LHCN-M2 (cell line): ENCODE results near the gene PRSS56. TPM values are rescaled to one million over a fixed set of nuclear protein-coding genes. Genes with fewer than 3 reads are reported as not detected.
"Not testable (repeated sequence)": the region's sequence is repeated elsewhere in the genome, so short reads cannot be mapped to it uniquely, and the experiment has no call there.

ENCODE experiments used
- DNase-seq: peaks from one replicate; pipeline ENCODE4 v3.0.0-alpha.2; 2012; ENCODE audit warnings: low read depth
- total RNA-seq: library from RNA; depleted of rRNA; stranded (reverse); fragments of >200 nt; gene quantifications from 2 replicates; pipeline ENCODE4 v1.2.3, GENCODE V29; 2014

PRSS56 gene
- total RNA-seq, 1 experiment from 2014 or later, result 0.40 TPM

DNA sequence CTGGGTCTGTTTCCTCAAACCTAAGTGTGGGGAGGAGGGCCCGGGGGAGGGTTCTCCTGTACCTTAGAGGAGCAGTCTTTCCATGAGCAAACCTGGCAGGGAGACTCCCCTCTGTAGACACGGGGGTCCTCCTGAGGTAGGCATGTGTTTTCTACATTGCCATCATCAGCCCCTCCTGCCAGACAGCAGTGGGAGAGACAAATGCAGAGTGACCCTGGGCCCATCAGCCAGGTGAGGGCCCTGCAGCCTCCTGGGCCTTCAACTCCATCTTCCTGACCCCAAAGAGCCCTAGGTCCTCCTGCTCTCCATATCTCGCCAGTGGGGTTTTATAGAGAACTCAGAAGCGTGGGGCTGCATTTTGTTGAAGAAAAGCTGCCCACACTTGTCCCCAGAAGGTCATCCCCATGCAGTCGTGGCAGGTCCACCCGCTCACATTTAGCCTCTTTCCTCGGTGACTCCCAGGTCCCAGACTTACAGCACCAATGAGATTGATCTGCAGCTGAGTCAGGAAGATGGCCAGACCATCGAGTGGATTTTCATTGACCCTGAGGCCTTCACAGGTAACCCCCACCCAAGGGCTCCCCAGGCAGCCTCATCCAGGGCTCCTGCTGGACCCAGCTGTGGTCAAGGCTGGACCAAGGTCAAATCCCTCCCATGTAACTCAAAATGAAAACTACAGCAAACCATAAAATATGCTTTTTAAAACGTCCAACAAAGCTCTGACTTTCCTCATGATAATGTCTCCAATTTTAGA, 21.9 kb downstream of the PRSS56 start:
- DNase-seq, result no peak

- no peak for DNase-seq
Observed at GRCh38 chr2:232542715-232543467, 22.7 kb downstream of the PRSS56 start.

DNA sequence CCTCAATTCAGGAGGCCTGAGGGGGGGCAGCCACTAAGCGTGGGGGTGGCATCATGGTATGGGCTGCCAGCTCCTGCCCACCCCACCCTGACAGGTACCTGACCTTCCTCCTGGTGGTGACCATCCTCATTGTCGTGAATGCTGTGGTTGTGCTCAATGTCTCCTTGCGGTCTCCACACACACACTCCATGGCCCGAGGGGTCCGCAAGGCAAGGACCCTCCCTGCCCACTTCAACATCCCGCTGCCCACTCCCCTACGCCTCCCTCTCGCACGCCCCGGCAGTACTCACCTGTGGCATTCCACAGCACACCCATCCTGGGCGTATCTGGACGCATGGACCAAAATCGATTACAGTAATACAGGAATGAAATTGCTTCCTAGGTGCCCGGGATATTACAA, 23.3 kb downstream of the PRSS56 start:
- DNase-seq, result no peak

DNA sequence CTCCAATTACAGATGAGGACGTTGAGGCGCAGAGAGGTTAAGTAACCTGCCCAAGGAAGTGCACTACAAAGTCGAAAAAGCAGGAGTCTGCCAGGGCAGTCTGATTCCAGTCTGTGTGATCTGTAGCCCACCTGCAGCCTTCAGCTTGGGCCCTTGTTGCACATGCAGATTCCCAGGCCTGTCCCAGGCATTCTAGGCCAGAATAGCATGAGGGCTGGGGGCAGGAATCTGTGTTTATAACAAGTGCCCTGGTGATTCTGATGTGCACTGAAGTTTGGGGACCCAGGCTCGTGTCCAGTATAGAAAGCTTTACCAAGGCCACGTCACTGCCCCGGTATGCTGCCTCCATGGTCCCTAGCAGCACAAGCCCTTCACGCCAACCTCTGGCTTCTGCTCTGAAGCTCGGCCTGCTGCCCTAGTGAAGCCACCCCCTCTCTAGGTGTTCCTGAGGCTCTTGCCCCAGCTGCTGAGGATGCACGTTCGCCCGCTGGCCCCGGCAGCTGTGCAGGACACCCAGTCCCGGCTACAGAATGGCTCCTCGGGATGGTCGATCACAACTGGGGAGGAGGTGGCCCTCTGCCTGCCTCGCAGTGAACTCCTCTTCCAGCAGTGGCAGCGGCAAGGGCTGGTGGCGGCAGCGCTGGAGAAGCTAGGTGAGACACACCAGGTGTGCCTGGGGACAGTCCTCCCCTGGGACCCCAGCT, 23.9 kb downstream of the PRSS56 start:
- no peak for DNase-seq

DNA sequence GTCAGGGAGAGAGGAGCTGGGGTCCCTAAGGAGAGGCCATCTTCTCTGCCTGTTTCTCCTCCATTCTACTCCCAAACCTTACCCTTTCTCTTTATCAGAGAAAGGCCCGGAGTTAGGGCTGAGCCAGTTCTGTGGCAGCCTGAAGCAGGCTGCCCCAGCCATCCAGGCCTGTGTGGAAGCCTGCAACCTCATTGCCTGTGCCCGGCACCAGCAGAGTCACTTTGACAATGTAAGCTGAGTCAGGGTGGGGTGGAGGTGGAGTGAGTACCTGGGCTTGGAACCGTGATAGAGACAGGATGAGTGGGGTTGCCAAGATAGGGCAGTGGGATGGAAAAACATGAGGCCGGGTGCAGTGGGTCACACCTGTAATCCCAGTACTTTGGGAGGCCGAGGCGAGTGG, 24.5 kb downstream of the PRSS56 start:
- DNase-seq, result no peak

DNA sequence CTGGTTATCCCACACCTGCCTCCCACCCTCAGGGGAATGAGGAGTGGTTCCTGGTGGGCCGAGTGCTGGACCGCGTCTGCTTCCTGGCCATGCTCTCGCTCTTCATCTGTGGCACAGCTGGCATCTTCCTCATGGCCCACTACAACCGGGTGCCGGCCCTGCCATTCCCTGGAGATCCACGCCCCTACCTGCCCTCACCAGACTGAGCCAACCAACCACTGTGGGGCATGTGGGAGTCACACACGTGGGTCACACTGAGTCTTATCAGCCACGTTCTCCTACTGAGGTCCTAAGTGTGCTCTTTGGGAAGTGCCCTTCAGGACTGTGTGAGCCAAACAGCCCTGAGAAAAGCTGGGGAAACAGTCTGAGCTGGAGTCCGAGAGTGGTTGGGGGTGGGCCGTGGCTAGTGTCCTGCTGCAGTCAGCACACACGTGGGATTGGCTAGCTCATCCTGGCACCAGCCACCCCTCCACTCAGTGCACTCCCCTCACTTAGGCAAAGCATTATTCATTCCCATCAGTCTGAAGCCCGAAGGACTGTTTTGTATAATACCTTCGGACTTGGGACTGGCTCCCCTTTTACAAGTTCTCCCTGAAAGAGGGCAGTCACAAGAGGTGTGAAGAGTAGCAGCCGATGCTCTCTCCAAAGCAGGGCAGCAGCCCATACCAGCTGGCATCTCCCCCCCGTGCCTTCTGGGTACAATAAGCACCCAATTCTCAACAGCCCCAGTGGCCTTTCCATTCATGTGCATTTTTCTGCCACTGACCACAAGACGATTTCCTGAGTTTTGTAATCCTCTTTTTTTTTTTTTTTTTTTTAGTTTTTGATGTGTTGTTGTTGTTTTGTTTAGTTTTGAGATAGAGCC, 25.6 kb downstream of the PRSS56 start:
- DNase-seq, result peak; percentile 26

DNA sequence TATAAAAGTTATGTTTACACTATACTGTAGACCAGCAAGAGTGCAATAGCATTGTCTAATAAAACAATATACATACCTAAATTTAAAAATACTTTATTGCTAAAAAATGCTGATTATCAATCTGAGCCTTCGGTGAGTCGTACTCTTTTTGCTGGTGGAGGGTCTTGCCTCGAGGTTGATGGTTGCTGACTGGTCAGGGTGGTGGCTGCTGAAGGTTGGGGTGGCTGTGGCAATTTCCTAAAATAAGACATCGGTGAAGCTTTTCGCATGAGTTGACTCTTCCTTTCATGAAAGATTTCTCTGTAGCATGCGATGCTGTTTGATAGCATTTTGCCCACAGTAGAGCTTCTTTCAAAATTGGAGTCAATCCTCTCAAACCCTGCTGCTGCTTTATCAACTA, 27.8 kb downstream of the PRSS56 start:
- no peak for DNase-seq

DNA sequence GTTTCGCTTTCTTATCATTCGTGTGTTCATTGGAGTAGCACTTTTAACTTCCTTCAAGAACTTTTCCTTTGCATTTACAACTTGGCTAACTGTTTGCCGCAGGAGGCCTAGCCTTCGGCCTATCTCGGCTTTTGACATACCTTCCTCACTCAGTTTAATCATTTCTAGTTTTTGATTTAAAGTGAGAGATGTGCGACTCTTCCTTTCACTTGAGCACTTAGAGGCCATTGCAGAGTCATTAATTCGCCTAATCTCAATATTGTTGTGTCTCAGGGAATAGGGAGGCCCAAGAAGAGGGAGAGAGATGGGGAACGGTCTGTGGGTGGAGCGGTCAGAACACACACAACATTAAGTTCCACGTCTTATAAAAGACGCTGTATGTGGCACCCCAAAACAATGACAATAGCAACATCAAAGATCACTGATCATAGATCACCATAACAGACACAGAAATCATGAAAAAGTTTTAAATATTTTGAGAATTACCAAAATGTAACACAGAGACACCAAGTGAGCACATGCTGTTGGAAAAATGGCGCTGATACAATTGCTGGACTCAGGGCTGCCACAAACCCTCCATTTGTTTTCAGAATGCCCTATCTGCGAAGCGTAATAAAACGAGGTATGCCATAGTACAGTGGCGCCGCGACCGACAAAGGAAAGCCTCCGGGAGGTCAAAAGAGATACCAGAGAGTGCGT, 29.6 kb downstream of the PRSS56 start:
- DNase-seq, result peak; percentile 15

DNA sequence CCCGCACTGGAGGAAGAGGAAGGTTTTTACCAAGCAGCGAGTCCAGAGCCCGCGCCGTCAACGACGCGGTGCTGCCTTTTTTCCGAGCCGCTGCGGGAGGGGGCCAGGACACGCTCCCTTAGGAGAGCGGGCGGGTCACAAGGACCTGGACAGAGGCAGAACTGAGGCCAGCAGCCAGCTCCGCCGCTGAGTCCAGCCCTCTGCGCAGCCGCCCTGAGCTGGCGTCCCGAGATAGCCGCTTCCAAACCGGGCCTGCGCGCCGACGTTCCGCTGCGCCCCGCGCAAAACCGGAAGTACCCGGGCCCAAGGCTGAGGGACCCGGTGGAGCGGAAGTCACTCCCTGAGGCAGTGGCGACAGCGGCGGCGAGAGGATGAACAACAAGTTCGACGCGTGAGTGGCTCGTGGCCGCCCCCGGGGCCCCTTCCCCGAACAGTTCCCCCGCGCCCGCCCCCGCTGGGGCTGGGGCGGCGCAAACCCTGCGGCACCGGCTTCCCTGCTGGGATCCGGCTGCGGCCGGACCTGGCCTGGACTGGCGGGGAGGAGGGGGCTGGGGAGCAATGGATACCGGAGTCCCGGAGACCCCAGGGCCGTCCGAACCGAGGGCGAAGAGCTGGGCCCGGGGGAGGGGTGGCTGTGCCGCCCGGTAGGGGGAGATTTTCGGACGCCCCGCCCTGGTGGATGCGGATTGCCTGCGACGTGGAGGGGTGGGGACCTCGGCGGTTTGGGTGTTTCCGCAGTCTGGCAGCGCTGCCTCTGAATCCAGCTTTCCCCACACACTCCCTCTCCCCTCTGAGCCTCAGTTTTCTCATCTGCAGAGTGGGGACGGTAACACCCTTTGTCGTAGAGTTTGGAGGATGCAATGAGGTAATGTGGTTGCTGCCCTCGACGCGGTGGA, 30.4 kb downstream of the PRSS56 start, which contains the start of the genes EIF4E2 and TIGD1:
EIF4E2 (plus strand) TSS at position 336 of the 896 bp plus-strand sequence; CDS start at position 372, 36 bp downstream.
TIGD1 (minus strand) TSS at position 204 of the 896 bp plus-strand sequence. CDS start 675 bp downstream, outside the sequence.
- peak; percentile 93 for DNase-seq

- no peak for DNase-seq
Observed at GRCh38 chr2:232551250-232551638, 31.1 kb downstream of the PRSS56 start.

DNA sequence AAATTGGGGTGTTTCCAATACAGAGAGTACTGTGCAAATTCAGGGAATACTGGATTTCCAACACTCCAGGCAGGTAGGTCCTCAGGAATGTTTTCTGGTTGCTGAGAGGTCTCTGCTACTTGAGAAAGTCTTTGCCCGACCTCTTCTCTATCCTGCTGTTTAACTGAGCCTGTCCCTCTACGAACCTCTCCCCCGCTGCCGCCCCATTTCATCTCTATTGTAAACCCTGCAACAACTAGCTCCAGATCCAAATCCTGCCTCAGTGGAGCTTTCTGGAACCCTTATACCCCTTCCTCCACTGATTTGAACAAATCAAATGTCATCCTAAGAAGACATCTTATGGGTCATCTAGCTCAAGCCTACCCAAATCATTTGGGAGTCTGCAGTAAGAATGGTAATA, 31.6 kb downstream of the PRSS56 start:
- no peak for DNase-seq

GRCh38 chr2:232556426-232556825, 36.2 kb downstream of the PRSS56 start:
- no peak for DNase-seq

DNA sequence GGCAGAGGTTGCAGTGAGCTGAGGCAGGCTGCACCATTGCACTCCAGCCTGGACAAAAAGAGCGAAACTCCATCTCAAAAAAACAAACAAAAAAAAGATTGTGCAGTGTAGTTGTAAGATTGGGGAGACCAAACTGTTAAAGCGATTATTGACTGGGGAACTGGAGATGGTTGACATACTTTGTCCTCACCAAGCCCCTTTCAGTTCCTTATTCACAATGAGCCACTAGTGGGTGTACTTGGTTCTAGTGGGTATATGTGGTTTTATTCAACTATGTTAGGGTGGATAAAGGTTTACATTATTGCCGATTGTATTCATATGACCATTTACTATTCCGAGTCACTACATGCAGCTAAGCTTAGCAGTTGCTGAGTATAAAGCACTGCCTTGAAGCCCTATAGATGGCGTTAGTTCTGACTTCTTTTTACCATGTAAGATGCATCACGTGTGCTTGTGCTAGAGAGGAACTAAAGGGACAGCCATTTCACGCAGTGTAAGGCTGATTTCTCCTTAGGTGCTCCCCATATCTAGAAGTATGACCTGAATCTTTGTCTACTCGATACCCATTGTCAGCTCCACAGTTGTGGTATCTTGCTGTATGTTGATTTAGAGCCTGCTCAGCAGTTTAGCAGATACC, 42.4 kb downstream of the PRSS56 start:
- no peak for DNase-seq

DNA sequence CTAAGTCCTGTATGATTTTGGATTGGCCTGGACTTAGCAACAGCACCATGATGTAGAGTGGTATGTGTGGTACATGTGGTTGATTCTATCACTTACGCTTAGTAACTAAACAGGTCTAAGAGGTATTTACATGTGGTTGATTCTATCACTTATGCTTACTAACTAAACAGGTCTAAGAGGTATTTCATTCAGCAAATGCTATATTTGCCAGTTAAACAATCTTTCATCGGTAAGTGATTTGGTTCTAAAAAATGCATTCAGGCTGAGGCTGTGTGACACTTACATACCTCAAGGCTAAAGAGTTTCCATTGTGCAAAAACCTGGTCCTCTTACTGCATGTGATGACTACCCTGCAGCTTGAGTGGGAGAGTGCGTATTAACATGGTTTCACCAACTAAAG, 43.4 kb downstream of the PRSS56 start:
- DNase-seq, result no peak

GRCh38 chr2:232567721-232568120, 47.5 kb downstream of the PRSS56 start:
- peak; percentile 35 for DNase-seq

GRCh38 chr2:232568161-232568560, 48.0 kb downstream of the PRSS56 start:
- DNase-seq, result peak; percentile 95

- no peak for DNase-seq
Observed at GRCh38 chr2:232569541-232569940, 49.4 kb downstream of the PRSS56 start.

DNA sequence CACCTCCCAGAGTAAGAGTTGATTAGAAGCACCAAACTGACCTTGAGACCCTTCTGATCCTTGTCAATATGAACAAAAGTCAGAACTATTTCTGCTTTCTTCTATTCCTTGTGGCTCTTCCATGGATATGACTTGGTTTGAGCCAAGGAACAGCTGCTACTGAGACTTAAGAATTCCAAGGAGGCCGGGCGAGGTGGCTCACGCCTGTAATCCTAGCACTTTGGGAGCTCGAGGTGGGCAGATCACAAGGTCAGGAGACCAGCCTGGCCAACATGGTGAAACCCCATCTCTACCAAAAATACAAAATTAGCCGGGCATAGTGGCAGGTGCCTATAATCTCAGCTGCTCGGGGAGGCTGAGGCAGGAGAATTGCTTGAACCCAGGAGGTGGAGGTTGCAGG, 50.3 kb downstream of the PRSS56 start:
- DNase-seq, result not testable (repeated sequence)

DNA sequence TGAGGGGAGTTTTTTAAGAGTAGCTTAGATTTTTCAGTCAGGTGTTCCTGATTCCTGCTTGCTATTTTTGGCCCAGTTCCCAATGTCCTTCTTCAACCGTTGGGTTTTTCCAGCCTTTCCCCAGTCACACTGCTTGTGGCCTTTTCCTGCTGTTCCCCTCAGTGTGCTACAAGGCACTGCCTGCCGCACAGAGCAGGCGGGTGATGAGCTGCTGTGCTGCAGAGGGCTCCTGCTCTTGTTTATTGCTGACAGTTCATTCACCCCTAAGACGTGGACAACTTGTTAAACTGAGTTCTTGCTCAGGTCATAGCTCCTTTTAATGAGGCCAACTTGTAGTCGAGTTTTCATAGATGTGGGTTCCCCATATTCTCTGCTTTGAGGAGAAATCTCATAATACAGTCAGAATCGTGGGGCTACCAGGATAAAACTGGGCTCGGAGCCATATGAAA, 50.9 kb downstream of the PRSS56 start:
- no peak for DNase-seq
